ENCODE results near the gene CD320.

CD320 gene

GRCh38 chr19:8337728-8338127 is 29.6 kb upstream of the CD320 start:
- Histone ChIP-seq H3K27me3 (ENCODE audit: insufficient read depth, low read length) (peaks cover 38% of the 10 kb centered on the region), H3K4me2 (ENCODE audit: low read length) (no peak overlapping the region), H3K79me2 (ENCODE audit: control insufficient read depth, insufficient read depth, low read length, poor library complexity) (peaks cover 1% of the 10 kb centered on the region), H3K4ac (ENCODE audit: low read depth, low read length) (no peak overlapping the region), H3K9me3 (ENCODE audit: insufficient read depth, low read depth, low read length) (no peaks in the 10 kb centered on the region), H4K8ac (ENCODE audit: low read depth, low read length) (no peak overlapping the region), H2BK12ac (ENCODE audit: low read length) (no peak overlapping the region), H3K4me1 (ENCODE audit: control insufficient read depth in 1 of 2, insufficient read depth in 2 of 2, low read length in 2 of 2) (peaks cover 12 to 14% of the 10 kb centered on the region in 2 experiments), H3K18ac (ENCODE audit: low read length) (no peak overlapping the region), H2AK5ac (ENCODE audit: low read length) (no peak overlapping the region), H3K9ac (ENCODE audit: low read length) (no peak overlapping the region), H3K79me1 (ENCODE audit: low read length) (peaks cover 2% of the 10 kb centered on the region), H4K91ac (ENCODE audit: low read depth, low read length) (no peak overlapping the region), H3K36me3 (ENCODE audit: control insufficient read depth in 1 of 2, insufficient read depth in 2 of 2, low read length in 2 of 2) (no peaks in the 10 kb centered on the region), H3K14ac (ENCODE audit: low read length) (no peak overlapping the region), H2BK120ac (ENCODE audit: insufficient read depth, low read length, poor library complexity) (no peak overlapping the region), H4K12ac (ENCODE audit: low read depth, low read length) (no peak overlapping the region), H3K27ac (ENCODE audit: low read depth, low read length) (no peak overlapping the region), H3K23ac (ENCODE audit: low read length) (no peak overlapping the region), H2AFZ (ENCODE audit: insufficient read depth, low read length, poor library complexity) (no peak overlapping the region), H2BK5ac (ENCODE audit: low read depth, low read length, poor library complexity) (no peak overlapping the region), H3K4me3 (ENCODE audit: low read depth, low read length) (peak overlapping the region; percentile 14)
- no CpG with 5 or more reads among the region's 7 CpGs for WGBS (ENCODE audit: extremely low coverage, insufficient coverage, insufficient read length)
- DNase-seq, result no peak

- Histone ChIP-seq H3K9me3 (ENCODE audit: insufficient read depth, low read depth, low read length) (no peaks in the 10 kb centered on the region), H4K12ac (ENCODE audit: low read depth, low read length) (no peak overlapping the region), H3K14ac (ENCODE audit: low read length) (no peak overlapping the region), H2AK5ac (ENCODE audit: low read length) (no peak overlapping the region), H3K79me2 (ENCODE audit: control insufficient read depth, insufficient read depth, low read length, poor library complexity) (no peaks in the 10 kb centered on the region), H2BK5ac (ENCODE audit: low read depth, low read length, poor library complexity) (no peak overlapping the region), H3K4me3 (ENCODE audit: low read depth, low read length) (no peak overlapping the region), H3K9ac (ENCODE audit: low read length) (no peak overlapping the region), H3K4me1 (ENCODE audit: control insufficient read depth in 1 of 2, insufficient read depth in 2 of 2, low read length in 2 of 2) (peaks cover 10 to 12% of the 10 kb centered on the region in 2 experiments), H3K27ac (ENCODE audit: low read depth, low read length) (no peak overlapping the region), H3K18ac (ENCODE audit: low read length) (no peak overlapping the region), H3K79me1 (ENCODE audit: low read length) (peaks cover 2% of the 10 kb centered on the region), H4K8ac (ENCODE audit: low read depth, low read length) (no peak overlapping the region), H3K27me3 (ENCODE audit: insufficient read depth, low read length) (peaks cover 33% of the 10 kb centered on the region), H3K4me2 (ENCODE audit: low read length) (no peak overlapping the region), H2BK120ac (ENCODE audit: insufficient read depth, low read length, poor library complexity) (no peak overlapping the region), H2BK12ac (ENCODE audit: low read length) (no peak overlapping the region), H2AFZ (ENCODE audit: insufficient read depth, low read length, poor library complexity) (no peak overlapping the region), H3K36me3 (ENCODE audit: control insufficient read depth in 1 of 2, insufficient read depth in 2 of 2, low read length in 2 of 2) (no peaks in the 10 kb centered on the region), H3K23ac (ENCODE audit: low read length) (no peak overlapping the region), H4K91ac (ENCODE audit: low read depth, low read length) (no peak overlapping the region), H3K4ac (ENCODE audit: low read depth, low read length) (no peak overlapping the region)
- no peak for DNase-seq
- WGBS (ENCODE audit: extremely low coverage, insufficient coverage, insufficient read length), result no CpG with 5 or more reads among the region's 8 CpGs
Observed at GRCh38 chr19:8336660-8337059, 28.5 kb upstream of the CD320 start.

GRCh38 chr19:8336072-8336569 is 28.0 kb upstream of the CD320 start:
- Histone ChIP-seq H2AFZ (ENCODE audit: insufficient read depth, low read length, poor library complexity) (no peak overlapping the region), H3K9me3 (ENCODE audit: insufficient read depth, low read depth, low read length) (no peaks in the 10 kb centered on the region), H3K4me3 (ENCODE audit: low read depth, low read length) (no peak overlapping the region), H4K8ac (ENCODE audit: low read depth, low read length) (no peak overlapping the region), H3K23ac (ENCODE audit: low read length) (no peak overlapping the region), H2BK12ac (ENCODE audit: low read length) (no peak overlapping the region), H3K4me1 (ENCODE audit: control insufficient read depth in 1 of 2, insufficient read depth in 2 of 2, low read length in 2 of 2) (peaks cover 10 to 12% of the 10 kb centered on the region in 2 experiments), H2BK120ac (ENCODE audit: insufficient read depth, low read length, poor library complexity) (no peak overlapping the region), H3K36me3 (ENCODE audit: control insufficient read depth in 1 of 2, insufficient read depth in 2 of 2, low read length in 2 of 2) (no peaks in the 10 kb centered on the region), H3K27ac (ENCODE audit: low read depth, low read length) (no peak overlapping the region), H3K18ac (ENCODE audit: low read length) (no peak overlapping the region), H3K4ac (ENCODE audit: low read depth, low read length) (no peak overlapping the region), H4K12ac (ENCODE audit: low read depth, low read length) (no peak overlapping the region), H3K27me3 (ENCODE audit: insufficient read depth, low read length) (peaks cover 33% of the 10 kb centered on the region), H4K91ac (ENCODE audit: low read depth, low read length) (no peak overlapping the region), H2BK5ac (ENCODE audit: low read depth, low read length, poor library complexity) (no peak overlapping the region), H3K79me1 (ENCODE audit: low read length) (peaks cover 2% of the 10 kb centered on the region), H3K79me2 (ENCODE audit: control insufficient read depth, insufficient read depth, low read length, poor library complexity) (no peaks in the 10 kb centered on the region), H3K9ac (ENCODE audit: low read length) (no peak overlapping the region), H3K14ac (ENCODE audit: low read length) (no peak overlapping the region), H2AK5ac (ENCODE audit: low read length) (no peak overlapping the region), H3K4me2 (ENCODE audit: low read length) (no peak overlapping the region)
- no peak for DNase-seq
- WGBS (ENCODE audit: extremely low coverage, insufficient coverage, insufficient read length), result no CpG with 5 or more reads among the region's 27 CpGs

GRCh38 chr19:8335343-8336071 is 27.3 kb upstream of the CD320 start:
- Histone ChIP-seq H3K27ac (ENCODE audit: low read depth, low read length) (no peak overlapping the region), H3K9ac (ENCODE audit: low read length) (no peak overlapping the region), H3K4ac (ENCODE audit: low read depth, low read length) (no peak overlapping the region), H2BK120ac (ENCODE audit: insufficient read depth, low read length, poor library complexity) (no peak overlapping the region), H3K27me3 (ENCODE audit: insufficient read depth, low read length) (peaks cover 33% of the 10 kb centered on the region), H3K9me3 (ENCODE audit: insufficient read depth, low read depth, low read length) (no peaks in the 10 kb centered on the region), H2AFZ (ENCODE audit: insufficient read depth, low read length, poor library complexity) (peak overlapping the region; percentile 48), H3K4me2 (ENCODE audit: low read length) (peak overlapping the region; percentile 62), H3K4me1 (ENCODE audit: control insufficient read depth in 1 of 2, insufficient read depth in 2 of 2, low read length in 2 of 2) (peaks cover 10 to 12% of the 10 kb centered on the region in 2 experiments), H2BK5ac (ENCODE audit: low read depth, low read length, poor library complexity) (no peak overlapping the region), H4K12ac (ENCODE audit: low read depth, low read length) (no peak overlapping the region), H4K8ac (ENCODE audit: low read depth, low read length) (no peak overlapping the region), H3K18ac (ENCODE audit: low read length) (no peak overlapping the region), H3K23ac (ENCODE audit: low read length) (no peak overlapping the region), H3K14ac (ENCODE audit: low read length) (no peak overlapping the region), H2BK12ac (ENCODE audit: low read length) (no peak overlapping the region), H3K36me3 (ENCODE audit: control insufficient read depth in 1 of 2, insufficient read depth in 2 of 2, low read length in 2 of 2) (no peaks in the 10 kb centered on the region), H3K79me1 (ENCODE audit: low read length) (peaks cover 2% of the 10 kb centered on the region), H4K91ac (ENCODE audit: low read depth, low read length) (no peak overlapping the region), H3K4me3 (ENCODE audit: low read depth, low read length) (peak overlapping the region; percentile 8), H2AK5ac (ENCODE audit: low read length) (no peak overlapping the region), H3K79me2 (ENCODE audit: control insufficient read depth, insufficient read depth, low read length, poor library complexity) (no peaks in the 10 kb centered on the region)
- no CpG with 5 or more reads among the region's 79 CpGs for WGBS (ENCODE audit: extremely low coverage, insufficient coverage, insufficient read length)
- DNase-seq, result no peak

Measured in trophoblast cell (in vitro differentiated cells and primary cell).